C4-2B (cell line): ENCODE results near the gene ASB10.

Source experiments
- H3K27ac ChIP-seq: fragments of 450-650 bp; 2 replicates; pipeline ENCODE4 v1.5.1; 2017
- ZFX ChIP-seq: fragments of 450-650 bp; IDR thresholded peaks from 2 replicates; pipeline ENCODE4 v1.6.1; 2017
- TF ChIP-seq, protein P1 (sequence below): fragments of 450-650 bp; conservative IDR thresholded peaks from 2 replicates; pipeline ENCODE4 v1.5.1; 2017; ENCODE audit warnings: mild to moderate bottlenecking

The ASB10 gene

GRCh38 chr7:151137791-151138152, 49.3 kb downstream of the ASB10 start:
- no peak for TF ChIP-seq ZFX
- TF ChIP-seq, protein P1, sequence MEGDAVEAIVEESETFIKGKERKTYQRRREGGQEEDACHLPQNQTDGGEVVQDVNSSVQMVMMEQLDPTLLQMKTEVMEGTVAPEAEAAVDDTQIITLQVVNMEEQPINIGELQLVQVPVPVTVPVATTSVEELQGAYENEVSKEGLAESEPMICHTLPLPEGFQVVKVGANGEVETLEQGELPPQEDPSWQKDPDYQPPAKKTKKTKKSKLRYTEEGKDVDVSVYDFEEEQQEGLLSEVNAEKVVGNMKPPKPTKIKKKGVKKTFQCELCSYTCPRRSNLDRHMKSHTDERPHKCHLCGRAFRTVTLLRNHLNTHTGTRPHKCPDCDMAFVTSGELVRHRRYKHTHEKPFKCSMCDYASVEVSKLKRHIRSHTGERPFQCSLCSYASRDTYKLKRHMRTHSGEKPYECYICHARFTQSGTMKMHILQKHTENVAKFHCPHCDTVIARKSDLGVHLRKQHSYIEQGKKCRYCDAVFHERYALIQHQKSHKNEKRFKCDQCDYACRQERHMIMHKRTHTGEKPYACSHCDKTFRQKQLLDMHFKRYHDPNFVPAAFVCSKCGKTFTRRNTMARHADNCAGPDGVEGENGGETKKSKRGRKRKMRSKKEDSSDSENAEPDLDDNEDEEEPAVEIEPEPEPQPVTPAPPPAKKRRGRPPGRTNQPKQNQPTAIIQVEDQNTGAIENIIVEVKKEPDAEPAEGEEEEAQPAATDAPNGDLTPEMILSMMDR = no peak
- H3K27ac ChIP-seq = no peak overlapping the region

DNA sequence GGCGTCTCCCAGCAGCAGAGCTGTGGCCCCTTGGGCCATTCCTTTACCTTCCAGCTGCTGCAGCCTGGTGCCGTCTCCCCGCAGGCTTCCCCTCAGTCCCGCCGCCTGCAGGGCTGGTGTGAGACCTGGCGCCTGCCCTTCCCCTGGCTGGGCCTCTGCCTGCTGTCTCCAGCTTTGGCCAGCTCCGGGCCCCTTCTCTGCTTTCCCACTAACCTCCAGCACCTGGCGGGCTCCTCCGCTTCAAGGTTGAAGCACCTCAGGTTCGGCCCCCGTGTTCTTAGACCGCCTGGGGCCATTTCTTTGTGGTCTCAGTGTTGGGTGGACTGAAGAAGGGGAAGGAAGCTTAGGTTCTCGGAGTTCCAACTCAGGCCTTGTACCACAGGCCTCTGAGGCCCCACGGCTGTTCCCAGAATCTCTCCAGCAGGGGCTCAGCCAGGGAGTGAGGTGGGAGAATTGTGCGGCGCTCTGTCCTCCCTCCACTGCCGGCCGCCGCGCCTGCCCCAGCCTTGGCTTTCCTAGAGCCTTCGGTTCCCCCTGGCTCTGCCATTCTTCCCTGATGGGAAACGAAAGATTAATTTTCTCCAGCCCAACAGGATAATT, 49.9 kb downstream of the ASB10 start:
- TF ChIP-seq ZFX = no peak
- TF ChIP-seq, protein P1 = no peak
- no peak overlapping the region for H3K27ac ChIP-seq

DNA sequence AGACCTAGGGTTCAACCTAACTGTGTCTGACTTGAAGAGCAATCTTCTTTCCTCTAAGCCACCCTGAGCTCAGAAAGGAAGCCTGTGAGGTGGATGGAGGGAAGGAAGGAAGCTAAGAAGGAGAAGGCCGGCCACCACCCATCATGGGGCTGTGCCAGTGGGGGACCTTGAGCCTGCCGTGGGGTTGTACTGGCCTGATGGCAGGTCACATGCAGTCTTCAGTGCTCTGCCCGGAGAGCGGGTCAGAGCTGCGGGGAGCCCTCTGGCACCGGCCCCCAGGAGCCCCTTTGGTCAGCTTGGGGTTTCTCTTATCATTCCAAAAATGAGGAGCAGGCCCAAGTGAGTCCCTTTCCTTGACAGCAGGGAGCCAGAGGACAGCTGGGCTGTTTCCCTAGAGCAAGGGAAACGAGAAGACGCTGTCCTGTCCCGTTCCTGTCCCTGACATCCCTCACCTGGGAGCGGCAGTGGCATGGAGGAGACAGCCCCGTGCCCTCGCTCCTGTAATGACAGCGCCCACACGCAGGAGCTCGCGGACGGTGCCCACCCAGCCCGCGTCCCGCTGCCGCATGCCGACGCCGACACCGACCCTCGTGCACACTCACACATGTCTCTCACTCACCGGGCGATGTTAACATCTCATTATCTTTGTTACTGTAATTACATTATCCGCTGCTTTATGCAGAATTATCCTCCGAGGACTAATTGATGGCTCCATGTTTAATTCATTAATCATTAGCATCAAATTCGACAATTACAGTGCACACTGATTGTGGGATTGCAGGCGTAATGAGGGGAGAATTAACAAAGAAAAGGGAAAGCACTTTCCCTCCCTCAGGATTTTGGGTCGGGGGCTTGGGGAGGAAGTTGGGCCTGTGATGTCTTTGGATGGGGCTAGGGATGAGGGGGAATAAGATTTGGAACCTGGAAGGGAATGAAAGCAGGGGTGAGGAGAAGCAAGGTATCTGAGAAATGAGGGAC, 50.9 kb downstream of the ASB10 start:
- TF ChIP-seq, protein P1 = no peak
- TF ChIP-seq ZFX = no peak
- no peak overlapping the region for H3K27ac ChIP-seq

GRCh38 chr7:151135525-151135845, 51.6 kb downstream of the ASB10 start:
- no peak overlapping the region for H3K27ac ChIP-seq
- TF ChIP-seq, protein P1 = no peak
- TF ChIP-seq ZFX = no peak

DNA sequence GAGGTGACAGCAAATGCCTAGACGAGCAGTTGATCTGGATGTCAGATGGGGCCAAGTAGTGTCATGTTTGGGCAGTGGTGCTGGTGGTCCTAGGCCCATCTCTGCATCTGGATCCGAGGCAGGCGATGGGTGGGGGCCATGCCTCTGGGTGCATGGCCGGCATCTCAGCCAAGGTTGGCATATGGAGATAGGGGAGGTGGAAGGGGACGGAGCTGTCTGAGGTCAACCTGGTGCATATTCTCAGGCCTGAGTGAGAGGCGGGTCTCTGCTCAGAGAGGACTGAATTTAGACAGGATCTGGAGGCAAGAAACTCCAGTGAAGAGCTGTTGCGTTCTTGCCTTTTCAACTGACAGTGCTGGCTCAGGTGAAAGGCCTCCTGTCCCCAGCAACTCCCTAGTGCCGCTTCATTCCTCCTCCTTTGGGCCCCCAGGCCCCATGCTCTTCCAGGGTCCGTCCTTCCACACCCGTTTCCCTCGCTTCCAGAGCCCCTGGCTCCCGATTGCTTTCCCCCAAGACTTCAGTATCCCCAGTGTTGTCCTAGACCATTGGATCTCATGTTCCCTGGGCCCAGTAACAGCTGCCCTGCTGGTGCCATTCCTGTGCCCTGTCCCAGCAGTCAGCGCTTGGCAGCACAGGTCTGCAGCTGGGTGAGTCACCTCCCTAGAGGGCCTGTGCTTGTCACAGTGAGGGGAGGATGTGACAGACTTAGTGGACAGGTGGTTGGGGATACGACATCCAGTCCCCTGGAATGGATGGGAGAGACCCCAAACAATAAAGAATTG, 52.1 kb downstream of the ASB10 start:
- no peak for TF ChIP-seq ZFX
- TF ChIP-seq, protein P1 = no peak
- H3K27ac ChIP-seq = no peak overlapping the region

- TF ChIP-seq ZFX = no peak
- TF ChIP-seq, protein P1 = no peak
- H3K27ac ChIP-seq = no peak overlapping the region
Observed at GRCh38 chr7:151133986-151134742, 52.9 kb downstream of the ASB10 start.
